PFSK-1 (cell line): ENCODE results near the gene USP11.

Experiments
- POLR2AphosphoS5 ChIP-seq: IDR thresholded peaks from 2 replicates; pipeline ENCODE4 v1.6.1; 2012; ENCODE audit warnings: low read depth, mild to moderate bottlenecking, control low read depth, low read length, moderate library complexity
- SIN3A ChIP-seq: IDR thresholded peaks from 2 replicates; pipeline ENCODE4 v1.6.1; 2012; ENCODE audit warnings: mild to moderate bottlenecking, low read length, moderate library complexity, borderline replicate concordance; ENCODE audit not compliant: insufficient read depth
- TAF1 ChIP-seq: IDR thresholded peaks from 2 replicates; pipeline ENCODE4 v1.6.1; 2012; ENCODE audit warnings: low read length, control low read depth, borderline replicate concordance; ENCODE audit not compliant: insufficient read depth
- TF ChIP-seq, protein P1 (sequence below), 2 experiments: IDR thresholded peaks; 2 replicates each; pipeline versions ENCODE4 v1.6.1 to v1.8.0; 2011 to 2012; ENCODE audit warnings: low read depth in 2 of 2, low read length in 2 of 2, control low read depth in 1 of 2, inconsistent platforms in 1 of 2, mild to moderate bottlenecking in 1 of 2, moderate library complexity in 1 of 2; ENCODE audit not compliant: insufficient read depth in 1 of 2

DNA sequence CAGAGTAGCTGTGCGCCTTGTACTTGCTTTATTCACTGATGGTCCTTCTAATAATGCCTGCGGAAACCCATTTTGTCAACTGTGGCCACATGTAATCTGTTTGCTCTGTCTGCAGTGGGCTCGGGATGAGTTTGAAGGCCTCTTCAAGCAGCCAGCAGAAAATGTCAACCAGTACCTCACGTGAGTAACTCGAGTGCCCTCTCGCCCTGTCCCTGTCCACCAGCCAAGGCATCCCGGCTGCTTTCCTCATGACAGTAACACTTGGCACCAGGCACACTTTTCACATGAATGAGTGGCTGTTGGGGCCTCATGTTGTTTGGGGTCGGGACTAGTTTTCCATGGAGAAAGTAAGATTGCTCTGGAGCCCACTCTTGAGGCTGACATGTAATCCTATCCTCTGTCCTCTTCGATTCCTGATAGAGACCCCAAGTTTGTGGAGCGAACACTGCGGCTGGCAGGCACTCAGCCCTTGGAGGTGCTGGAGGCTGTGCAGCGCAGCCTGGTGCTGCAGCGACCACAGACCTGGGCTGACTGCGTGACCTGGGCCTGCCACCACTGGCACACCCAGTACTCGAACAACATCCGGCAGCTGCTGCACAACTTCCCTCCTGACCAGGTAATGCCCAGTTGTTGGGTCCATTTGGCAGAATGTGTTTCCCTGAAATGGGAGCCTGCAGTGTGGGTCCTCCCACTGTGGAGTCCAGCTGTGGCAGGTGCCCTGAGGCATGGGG, 23.1 kb upstream of the USP11 start:
- TF ChIP-seq TAF1: no peak
- TF ChIP-seq, protein P1, sequence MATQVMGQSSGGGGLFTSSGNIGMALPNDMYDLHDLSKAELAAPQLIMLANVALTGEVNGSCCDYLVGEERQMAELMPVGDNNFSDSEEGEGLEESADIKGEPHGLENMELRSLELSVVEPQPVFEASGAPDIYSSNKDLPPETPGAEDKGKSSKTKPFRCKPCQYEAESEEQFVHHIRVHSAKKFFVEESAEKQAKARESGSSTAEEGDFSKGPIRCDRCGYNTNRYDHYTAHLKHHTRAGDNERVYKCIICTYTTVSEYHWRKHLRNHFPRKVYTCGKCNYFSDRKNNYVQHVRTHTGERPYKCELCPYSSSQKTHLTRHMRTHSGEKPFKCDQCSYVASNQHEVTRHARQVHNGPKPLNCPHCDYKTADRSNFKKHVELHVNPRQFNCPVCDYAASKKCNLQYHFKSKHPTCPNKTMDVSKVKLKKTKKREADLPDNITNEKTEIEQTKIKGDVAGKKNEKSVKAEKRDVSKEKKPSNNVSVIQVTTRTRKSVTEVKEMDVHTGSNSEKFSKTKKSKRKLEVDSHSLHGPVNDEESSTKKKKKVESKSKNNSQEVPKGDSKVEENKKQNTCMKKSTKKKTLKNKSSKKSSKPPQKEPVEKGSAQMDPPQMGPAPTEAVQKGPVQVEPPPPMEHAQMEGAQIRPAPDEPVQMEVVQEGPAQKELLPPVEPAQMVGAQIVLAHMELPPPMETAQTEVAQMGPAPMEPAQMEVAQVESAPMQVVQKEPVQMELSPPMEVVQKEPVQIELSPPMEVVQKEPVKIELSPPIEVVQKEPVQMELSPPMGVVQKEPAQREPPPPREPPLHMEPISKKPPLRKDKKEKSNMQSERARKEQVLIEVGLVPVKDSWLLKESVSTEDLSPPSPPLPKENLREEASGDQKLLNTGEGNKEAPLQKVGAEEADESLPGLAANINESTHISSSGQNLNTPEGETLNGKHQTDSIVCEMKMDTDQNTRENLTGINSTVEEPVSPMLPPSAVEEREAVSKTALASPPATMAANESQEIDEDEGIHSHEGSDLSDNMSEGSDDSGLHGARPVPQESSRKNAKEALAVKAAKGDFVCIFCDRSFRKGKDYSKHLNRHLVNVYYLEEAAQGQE (IDR thresholded peaks at IDR 0.05; ENCODE audit: insufficient read depth in 1 of 2, low read depth in 2 of 2, low read length in 2 of 2): no peak
- TF ChIP-seq POLR2AphosphoS5: no peak
- no peak for TF ChIP-seq SIN3A
